ENCODE measurements around the gene EPHB2. TPM values are rescaled to one million over a fixed set of nuclear protein-coding genes. Genes with fewer than 3 reads are reported as not detected.

EPHB2 gene
- total and polyA plus RNA-seq, 2 of the 8 experiments (the other 6 are each of a cell fraction or from before 2014, with no cell fraction given): 15.8 to 17.2 TPM

DNA sequence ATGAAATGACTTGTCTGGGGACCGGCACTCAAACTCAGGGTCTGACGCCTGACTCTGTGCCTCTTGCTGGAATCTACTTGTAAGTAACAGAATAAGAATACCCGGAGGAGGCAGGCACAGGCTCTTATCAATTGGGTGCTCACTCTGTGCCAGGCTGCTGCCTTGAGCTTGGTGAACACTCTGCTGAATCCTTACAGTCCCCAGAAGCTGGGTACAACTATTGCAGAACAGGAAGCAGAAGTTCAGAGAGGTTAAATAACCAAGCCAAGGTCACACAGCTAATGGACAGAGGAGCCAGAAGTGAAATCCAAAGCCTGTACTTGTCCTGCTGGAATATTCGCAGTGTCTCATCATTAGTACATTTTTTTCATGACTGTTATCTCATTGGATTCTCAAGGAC is 86.0 kb downstream of the EPHB2 start:
- Histone ChIP-seq H2BK20ac (ENCODE audit: low read length) (no peak overlapping the region), H3K23ac (ENCODE audit: insufficient read length) (no peak overlapping the region), H3K4ac (replicated peaks; ENCODE audit: insufficient read length, low read depth, low read length) (no peak overlapping the region), H2BK120ac (replicated peaks; ENCODE audit: low read depth, low read length) (no peak overlapping the region), H3K27ac (ENCODE audit: low read depth, low read length) (no peak overlapping the region), H4K91ac (replicated peaks; ENCODE audit: insufficient read length, low read length) (no peak overlapping the region), H3K18ac (ENCODE audit: extremely low read depth, low read length) (no peak overlapping the region), H3K9ac (replicated peaks in 1 of 4; ENCODE audit: extremely low read depth in 1 of 4, low read depth in 3 of 4, low read length in 3 of 4) (no peak overlapping the region), H2AK5ac (ENCODE audit: low read depth, low read length) (no peak overlapping the region), H3K4me1 (replicated peaks in 1 of 4; ENCODE audit: control insufficient read depth in 3 of 4, insufficient read depth in 4 of 4, low read length in 3 of 4) (peaks cover 0 to 28% (median 10%) of the 10 kb centered on the region in 4 experiments; a peak in 6 of 7 replicates), H3K56ac (replicated peaks; ENCODE audit: insufficient read length, low read depth, low read length) (no peak overlapping the region), H2BK12ac (ENCODE audit: low read depth, low read length) (no peak overlapping the region), H2BK15ac (ENCODE audit: low read length) (no peak overlapping the region), H4K5ac (ENCODE audit: insufficient read length, low read depth, low read length) (no peak overlapping the region), H3K79me2 (ENCODE audit: control insufficient read depth in 1 of 2, insufficient read depth in 2 of 2, low read length in 2 of 2) (no peaks in the 10 kb centered on the region), H3K23me2 (ENCODE audit: low read depth, low read length) (no peaks in the 10 kb centered on the region; the same call in 1 of the 2 replicates), H3K4me2 (ENCODE audit: insufficient read depth in 1 of 2, low read depth in 2 of 2, low read length in 2 of 2) (no peak overlapping the region), H4K8ac (ENCODE audit: extremely low read depth, insufficient read depth, low read length) (no peak overlapping the region), H2AFZ (ENCODE audit: low read length) (no peak overlapping the region), H3K4me3 (ENCODE audit: extremely low read depth in 1 of 4, insufficient read depth in 2 of 4, low read depth in 3 of 4, low read length in 4 of 4) (no peak overlapping the region), H3K36me3 (ENCODE audit: control insufficient read depth in 2 of 4, insufficient read depth in 4 of 4, low read length in 3 of 4) (no peaks in the 10 kb centered on the region; a peak in 1 of 8 replicates), H3K14ac (ENCODE audit: insufficient read length) (no peak overlapping the region), H4K20me1 (replicated peaks in 1 of 2; ENCODE audit: control insufficient read depth in 1 of 2, insufficient read depth in 2 of 2, low read length in 2 of 2) (no peaks in the 10 kb centered on the region), H3K9me3 (ENCODE audit: insufficient read depth in 2 of 2, low read depth in 1 of 2, low read length in 1 of 2) (no peaks in the 10 kb centered on the region), H2BK5ac (ENCODE audit: low read depth, low read length) (no peak overlapping the region), H3K27me3 (replicated peaks in 1 of 4; ENCODE audit: control insufficient read depth in 3 of 4, extremely low read depth in 1 of 4, insufficient read depth in 3 of 4, low read length in 3 of 4) (no peaks in the 10 kb centered on the region), H3K79me1 (ENCODE audit: low read depth, low read length) (no peaks in the 10 kb centered on the region)
- ChIA-PET POLR2A (ENCODE audit: partially characterized antibody) (interaction anchor here (0.9 kb wide), 1 partner anchor 15 kb away, joined by 3 read pairs; no protein-coding TSS in a partner anchor), CTCF (ENCODE audit: partially characterized antibody) (interaction anchor here (0.6 to 3.5 kb wide), 11 partner anchors 14 to 129 kb away, joined by 3 to 15 read pairs (median 3); no protein-coding TSS in a partner anchor)
- WGBS, 2 experiments (ENCODE audit: extremely low coverage in 1 of 2, insufficient coverage in 1 of 2, insufficient read length in 1 of 2, insufficient replicate concordance in 2 of 2, low coverage in 1 of 2, low lambda C conversion rate in 2 of 2, missing lambda C conversion rate in 1 of 2): 86% methylated on average over 4 of the region's 4 CpGs; no CpG with 5 or more reads in 1 of the 2 experiments
- no peak for DNase-seq (ENCODE audit: low read depth in 1 of 2, low spot score in 2 of 2)
- FAIRE-seq: no peak
- TF ChIP-seq KDM1A (IDR thresholded peaks at IDR 0.05; ENCODE audit: borderline replicate concordance, low read length): 0 out of 2 replicates have a peak, but pooled peaks have one; percentile 29
